HG03354 (cell line): Measurements from ENCODE around the gene SLC18B1.

ENCODE experiments used
- ATAC-seq: cut with Tn5 transposase; IDR thresholded peaks from one replicate; pipeline ENCODE4 v1.9.1; 2021; ENCODE audit warnings: mild to moderate bottlenecking; ENCODE audit not compliant: unreplicated experiment, poor library complexity, severe bottlenecking

SLC18B1 gene

GRCh38 chr6:132797951-132798868, at the start of gene SLC18B1:
TSS of gene SLC18B1 (minus strand) at chr6:132798637. CDS start at chr6:132798456, 181 bp downstream.
- peak; percentile 48 for ATAC-seq

- ATAC-seq = no peak
Observed at GRCh38 chr6:132843316-132844035, 45.0 kb upstream of the SLC18B1 start.

GRCh38 chr6:132841966-132842365, 43.5 kb upstream of the SLC18B1 start:
- no peak for ATAC-seq

GRCh38 chr6:132832891-132833290, 34.5 kb upstream of the SLC18B1 start:
- no peak for ATAC-seq

- no peak for ATAC-seq
Observed at GRCh38 chr6:132830334-132830751, 31.9 kb upstream of the SLC18B1 start.

- ATAC-seq = no peak
Observed at GRCh38 chr6:132820629-132821381, 22.4 kb upstream of the SLC18B1 start.

- no peak for ATAC-seq
Observed at GRCh38 chr6:132819405-132820161, 21.1 kb upstream of the SLC18B1 start.

- ATAC-seq = no peak
Observed at GRCh38 chr6:132818404-132819359, 20.2 kb upstream of the SLC18B1 start.

GRCh38 chr6:132817554-132818403, 19.3 kb upstream of the SLC18B1 start:
- ATAC-seq = no peak

- no peak for ATAC-seq
Observed at GRCh38 chr6:132816660-132817059, 18.2 kb upstream of the SLC18B1 start.

GRCh38 chr6:132814716-132815570, 16.5 kb upstream of the SLC18B1 start:
- peak; percentile 18 for ATAC-seq

- peak; percentile 40 for ATAC-seq
Observed at GRCh38 chr6:132813173-132813856, 14.9 kb upstream of the SLC18B1 start.

- peak; percentile 18 for ATAC-seq
Observed at GRCh38 chr6:132812756-132813172, 14.3 kb upstream of the SLC18B1 start.

GRCh38 chr6:132812255-132812732, 13.9 kb upstream of the SLC18B1 start:
- ATAC-seq = no peak

GRCh38 chr6:132811276-132811675, 12.8 kb upstream of the SLC18B1 start:
- ATAC-seq = no peak

GRCh38 chr6:132805548-132805947, 7.1 kb upstream of the SLC18B1 start:
- no peak for ATAC-seq
